GM19193 (cell line): ENCODE measurements around the gene PACRGL.

Experiments used
- POLR2A ChIP-seq: IDR thresholded peaks from 4 replicates; pipeline ENCODE4 v1.6.1; 2011; ENCODE audit not compliant: insufficient read depth, insufficient read length; ENCODE audit errors: extremely low read depth

Gene PACRGL

DNA sequence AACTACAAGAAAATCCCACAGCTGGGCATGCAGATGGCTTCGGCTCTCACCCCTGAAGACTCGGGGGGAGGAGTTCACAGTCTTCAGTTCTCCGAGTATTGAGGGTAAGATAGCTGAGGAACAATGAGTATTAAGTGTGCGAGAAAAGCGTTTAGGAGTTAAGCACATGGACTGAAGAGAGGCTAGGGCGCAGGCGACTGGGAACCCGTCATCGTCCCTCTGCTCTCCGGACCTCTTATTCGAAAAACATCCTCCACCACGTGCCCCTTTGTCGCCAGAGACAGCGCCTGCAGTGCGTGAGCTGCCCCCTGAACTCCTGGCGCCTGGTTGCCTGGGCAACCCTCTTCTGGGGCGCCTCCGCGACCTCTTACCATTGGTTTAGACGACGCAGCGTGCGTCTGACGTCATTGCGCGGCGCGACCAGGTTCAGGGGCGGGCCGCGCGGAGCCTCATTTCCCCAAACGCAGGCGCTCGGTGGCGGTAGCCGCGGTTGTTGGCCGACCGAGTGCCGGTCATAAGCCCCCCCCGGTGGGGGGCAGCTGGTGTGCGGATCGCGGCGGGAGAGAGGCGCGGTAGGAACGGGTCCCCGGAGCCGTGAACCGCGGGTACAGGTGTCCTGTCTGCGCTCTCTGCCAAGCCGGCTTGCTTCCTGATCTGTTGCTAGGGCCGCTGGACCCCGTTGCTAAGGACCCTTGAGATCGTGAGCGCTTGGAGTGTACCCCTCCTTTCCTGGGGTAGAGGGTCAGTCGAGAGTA lies at the start of gene PACRGL:
Gene PACRGL (plus strand): TSS at position 452 of the 755 bp plus-strand sequence. CDS start 4,024 bp downstream, outside the sequence.
- peak; percentile 70 for TF ChIP-seq POLR2A

DNA sequence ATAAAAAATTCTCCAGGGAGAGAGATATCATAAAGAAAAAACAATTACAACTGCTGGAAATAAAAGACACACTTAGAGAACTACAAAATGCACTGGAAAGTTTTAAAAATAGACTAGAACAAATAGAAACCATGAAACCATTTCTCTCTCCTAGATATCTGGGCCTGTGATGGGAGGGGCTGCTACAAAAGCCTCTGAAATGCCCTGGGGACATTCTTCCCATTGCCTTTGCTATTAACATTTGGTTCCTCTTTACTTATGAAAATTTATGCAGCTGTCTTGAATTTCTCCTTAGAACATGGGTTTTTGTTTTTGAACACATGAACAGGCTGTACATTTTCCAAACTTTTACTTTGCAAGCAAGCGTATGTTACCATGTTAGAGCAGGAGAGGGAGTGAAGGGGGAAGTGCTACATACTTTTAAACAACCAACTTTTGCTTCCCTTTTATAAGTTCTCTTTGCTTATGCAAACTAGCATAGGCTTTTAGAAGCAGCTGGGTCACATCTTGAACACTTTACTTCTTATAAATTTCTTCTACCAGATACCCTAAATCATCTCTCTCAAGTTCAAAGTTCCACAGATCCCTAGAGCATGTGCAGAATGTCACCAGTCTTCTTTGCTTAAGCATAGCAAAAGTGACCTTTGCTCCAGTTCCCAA lies 47.9 kb upstream of the PACRGL start:
- no peak for TF ChIP-seq POLR2A

DNA sequence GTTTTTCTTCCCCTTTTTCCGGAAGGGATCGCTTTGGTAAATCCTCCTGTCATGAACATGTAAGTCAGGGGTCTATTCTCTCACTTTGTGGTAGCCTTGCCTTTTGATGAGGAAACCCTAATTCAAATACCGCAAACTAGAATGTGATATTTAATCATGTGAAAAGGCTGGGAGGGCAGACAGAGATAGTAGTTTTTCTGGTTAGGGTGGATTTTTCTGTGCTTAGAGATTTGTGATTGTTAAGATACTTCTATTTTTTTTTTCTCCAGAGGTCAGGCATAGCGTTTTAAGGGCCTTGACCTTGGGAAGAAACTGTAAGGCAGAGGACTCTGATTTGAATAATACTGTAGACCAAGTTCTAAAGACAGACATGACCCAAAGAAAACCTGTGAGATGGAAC lies 41.8 kb upstream of the PACRGL start:
- no peak for TF ChIP-seq POLR2A

DNA sequence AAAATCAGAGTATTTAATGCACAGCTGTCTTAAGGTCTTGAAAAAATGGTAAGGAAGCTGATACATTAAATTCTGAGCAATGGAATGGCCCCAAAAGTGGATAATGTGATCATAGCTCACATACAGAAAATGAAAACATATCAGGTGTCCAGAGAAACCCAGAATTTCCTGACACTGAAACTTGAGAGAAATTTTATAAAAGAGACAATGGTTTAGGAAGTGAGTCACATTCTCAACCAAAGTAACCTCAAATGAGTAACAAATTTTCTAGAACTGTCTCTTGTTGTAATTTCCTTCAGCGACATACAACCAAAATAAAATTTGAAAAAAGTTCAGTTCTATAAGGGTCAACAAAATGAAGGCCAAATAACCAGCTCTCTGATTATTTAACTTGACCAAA lies 37.4 kb upstream of the PACRGL start:
- no peak for TF ChIP-seq POLR2A

DNA sequence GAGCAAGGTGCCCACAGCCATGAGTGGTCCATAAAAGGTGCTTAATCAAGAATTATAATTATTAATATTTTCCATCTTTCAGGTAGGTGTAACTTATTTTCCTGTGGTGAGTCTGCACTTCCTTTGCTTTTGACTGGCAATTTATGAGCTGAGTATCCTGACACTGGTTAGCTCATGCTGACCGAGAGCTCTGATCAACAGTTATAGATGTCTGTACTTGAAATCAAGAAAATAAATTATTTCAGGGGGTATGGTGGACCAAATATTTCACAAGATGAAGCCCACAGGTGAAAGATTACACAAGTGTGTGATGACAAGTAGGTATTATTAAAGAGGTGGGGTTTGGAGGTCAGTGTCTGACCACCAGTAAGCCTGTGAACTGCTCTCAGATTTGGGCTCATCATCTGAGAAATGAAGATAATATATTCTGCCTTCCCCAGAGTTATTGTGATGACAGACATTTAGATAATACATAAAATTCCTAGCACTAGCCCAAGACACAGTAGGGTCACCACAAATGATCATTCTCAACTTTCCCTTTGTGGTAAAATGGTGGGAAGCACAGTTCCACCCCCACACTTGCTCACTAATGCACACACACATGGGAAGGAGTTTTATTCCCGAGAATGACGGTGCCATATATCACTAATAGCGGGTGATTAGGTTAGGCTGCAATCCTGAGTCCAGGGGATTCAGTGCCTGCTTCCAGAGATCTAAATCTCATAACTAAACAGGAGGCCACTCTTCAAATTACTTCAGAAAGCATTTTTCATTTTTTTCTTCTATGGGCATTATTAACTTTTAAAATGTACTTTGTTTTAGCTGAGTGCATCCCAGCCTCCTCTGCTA lies 34.0 kb upstream of the PACRGL start:
- TF ChIP-seq POLR2A = no peak

DNA sequence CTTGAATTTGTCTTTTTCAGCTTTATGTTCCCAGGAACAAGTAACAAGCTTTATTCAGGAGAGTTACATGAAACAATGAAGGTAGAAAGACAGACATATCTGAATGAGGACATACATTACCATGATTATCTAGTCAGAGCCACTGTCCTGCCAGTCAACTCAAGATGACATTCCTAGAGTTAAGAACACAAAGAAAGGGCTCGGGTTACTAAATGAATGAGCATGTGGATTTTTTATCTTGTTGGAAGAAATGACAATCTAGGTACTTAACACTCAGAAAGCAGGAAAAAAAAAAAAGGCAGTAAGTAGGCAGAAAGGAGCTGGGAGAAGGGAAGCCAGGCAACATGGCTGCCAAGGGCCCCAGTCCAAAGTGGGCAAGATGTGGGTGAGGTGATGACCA lies 28.0 kb upstream of the PACRGL start:
- no peak for TF ChIP-seq POLR2A

DNA sequence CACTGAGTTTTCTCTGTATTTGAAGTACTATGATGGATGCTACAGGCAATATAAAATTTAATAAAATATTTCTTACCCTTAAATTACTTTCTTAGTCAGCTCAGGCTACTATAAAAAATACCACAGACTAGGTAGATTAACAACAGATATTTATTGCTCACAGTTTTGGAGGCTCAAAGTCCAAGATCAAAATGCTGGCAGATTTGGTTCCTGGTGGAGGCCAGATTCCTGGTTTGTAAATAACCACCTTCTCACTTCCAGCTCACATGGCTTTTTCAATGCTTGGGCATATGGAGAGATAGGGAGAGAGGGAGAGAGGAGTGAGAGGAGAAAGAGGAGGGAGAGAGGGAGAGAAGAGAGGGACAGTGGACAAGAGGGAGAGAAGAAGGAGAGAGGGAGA lies 24.5 kb upstream of the PACRGL start:
- no peak for TF ChIP-seq POLR2A

DNA sequence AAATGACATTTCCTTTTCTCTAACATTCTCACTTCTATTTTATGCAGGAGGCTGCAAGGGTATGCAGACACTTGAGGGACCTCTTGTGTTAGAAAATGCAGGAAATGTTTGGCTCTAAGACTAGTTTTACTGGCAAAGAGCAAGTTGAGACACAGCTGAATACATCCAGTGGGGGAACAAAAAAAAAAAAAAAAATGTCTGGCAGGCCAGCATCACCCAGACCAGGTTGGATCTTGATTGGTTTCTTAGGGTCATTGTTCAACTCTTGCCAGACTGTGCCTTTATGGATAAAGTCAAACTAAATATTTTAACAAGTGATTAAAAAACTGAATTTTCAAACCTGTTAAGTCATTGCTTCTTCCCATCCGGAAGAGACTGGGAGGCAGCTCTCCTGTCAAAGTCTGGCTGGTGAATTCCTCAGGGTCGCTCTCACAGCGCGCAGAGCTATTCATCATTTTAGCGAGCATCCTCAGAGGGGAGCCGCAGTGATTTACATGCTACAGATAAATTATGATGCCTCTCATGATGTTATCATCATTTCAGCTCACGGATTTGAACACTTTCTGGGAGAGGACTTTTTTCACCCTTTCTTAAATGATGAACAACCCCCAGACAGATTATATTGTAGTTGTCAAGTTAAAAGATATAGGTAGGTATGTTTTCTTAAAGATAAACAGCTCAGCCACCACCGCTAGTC lies 23.6 kb upstream of the PACRGL start:
- no peak for TF ChIP-seq POLR2A

DNA sequence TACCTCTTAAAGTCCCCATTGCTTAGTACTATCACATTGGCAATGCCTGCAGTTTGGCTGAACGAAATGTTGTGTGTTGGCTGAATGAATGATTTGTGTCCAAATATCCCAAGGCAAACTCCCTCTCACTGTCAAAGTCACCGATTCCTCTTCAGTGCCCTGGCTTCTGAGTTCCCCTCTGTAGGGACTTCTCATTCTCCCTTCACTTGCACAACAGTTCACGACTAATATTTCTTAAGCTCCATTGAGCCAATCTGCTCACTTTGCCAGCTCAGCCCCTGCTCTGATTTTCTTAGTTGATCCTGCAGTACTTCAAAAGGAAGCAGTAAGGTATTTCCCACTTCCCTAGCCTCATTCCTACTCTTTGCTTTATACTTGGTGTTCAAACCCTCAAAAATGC lies 21.9 kb upstream of the PACRGL start:
- no peak for TF ChIP-seq POLR2A

DNA sequence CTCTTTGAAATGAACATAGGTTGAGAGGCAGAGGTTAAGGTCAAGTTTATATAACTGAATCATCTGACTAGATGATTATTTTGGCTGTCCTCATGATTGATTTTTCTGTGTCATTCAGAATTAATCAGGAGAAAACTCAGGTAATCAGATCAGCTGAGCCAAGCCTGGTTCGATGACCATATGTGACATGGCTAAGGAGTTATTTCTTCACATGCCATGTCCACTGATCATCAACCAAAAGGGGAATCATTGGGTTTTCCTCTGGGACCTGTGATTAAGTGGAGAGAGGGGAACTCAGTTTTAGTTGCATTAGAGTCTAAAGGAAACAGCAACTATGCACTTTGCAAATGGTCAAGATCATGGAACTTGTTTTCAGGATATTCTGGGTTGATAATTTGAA lies 20.3 kb upstream of the PACRGL start:
- TF ChIP-seq POLR2A = no peak

DNA sequence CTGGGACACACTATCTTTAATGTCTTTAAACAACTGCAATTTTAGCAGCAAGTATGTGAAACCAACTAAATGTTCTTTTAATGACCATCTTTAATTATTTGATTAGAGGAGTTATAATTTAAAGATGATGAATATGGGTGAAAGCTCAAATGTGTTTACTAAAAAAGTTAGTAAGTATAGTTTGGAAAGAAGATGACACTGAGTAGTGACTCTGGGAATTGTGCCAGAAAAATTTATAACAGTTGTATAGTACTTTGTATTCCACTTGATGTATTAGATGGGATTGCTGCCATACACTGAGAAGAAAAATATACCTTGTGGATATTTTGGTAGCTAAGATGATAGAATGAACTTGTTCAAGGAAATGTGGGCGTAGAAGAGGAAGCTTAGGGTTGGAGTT lies 19.5 kb upstream of the PACRGL start:
- no peak for TF ChIP-seq POLR2A

DNA sequence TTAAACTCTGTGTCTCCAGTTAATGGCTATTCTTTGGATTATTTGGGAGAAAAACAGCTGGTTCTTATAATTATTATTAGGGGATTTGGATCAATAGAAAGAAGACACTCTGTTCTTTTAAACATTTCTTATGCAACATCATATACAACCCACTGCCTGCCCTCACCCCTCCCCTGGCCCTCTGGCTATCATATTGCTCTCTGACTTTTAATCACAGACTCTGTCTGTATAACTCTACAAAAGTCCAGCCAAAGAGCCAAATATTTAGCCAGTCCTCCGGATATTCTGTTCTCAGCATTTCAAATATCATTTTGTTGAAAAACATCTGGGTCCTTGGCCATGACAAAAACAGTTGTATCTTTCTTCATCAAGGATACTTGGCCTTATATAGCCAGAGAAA lies 19.0 kb upstream of the PACRGL start:
- no peak for TF ChIP-seq POLR2A

DNA sequence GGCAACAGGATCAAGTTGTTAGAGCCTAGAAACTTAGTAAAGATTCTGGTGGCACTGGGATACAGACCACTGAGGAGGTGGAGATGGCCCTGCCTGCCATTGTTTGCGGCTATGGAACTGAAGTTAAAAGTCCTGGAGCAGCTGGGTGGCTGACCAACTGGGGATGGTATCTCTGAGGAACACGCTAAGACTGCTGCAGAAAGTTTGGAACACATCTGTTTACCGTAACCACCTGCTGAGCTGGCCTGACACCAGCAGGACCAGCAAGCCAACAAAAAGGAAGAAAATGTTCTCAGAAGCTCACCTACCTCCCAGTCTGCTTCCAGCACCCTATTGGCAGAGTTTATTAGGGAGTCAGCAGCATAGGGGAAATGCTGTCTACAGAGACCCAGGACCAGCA lies 17.4 kb upstream of the PACRGL start:
- TF ChIP-seq POLR2A = no peak

DNA sequence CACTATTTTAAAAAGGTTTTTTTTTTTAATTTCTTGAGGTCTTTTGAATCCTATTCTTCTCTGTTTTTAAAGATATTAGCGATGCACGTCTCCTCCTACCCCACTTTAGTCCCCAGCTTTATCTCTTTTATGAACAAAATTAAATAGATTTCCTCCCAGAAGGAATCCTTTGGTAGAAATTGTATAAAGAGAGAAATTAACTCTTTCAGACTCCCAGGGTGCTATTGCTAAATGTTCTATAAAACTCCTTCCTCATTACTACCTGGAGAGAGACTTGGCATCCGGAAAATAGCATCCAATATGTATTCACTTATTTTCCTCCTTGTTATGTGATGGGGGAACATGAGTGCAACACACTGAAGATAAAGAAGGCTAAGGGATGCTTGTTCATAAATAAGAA lies 16.5 kb upstream of the PACRGL start:
- no peak for TF ChIP-seq POLR2A
